Stimulated activated CD4-positive, alpha-beta T cell treated with anti-CD3 and anti-CD28 coated beads, Interleukin-15, amount 100 ng/mL, for 1 hour (primary cell): ENCODE results near the gene TSEN54.

Source experiments
- DNase-seq, 2 donors: peaks; one replicate each; pipeline ENCODE4 v3.0.0-alpha.2; 2020; ENCODE audit warnings: low read depth in 1 of 2, low spot score in 1 of 2

TSEN54 gene

DNA sequence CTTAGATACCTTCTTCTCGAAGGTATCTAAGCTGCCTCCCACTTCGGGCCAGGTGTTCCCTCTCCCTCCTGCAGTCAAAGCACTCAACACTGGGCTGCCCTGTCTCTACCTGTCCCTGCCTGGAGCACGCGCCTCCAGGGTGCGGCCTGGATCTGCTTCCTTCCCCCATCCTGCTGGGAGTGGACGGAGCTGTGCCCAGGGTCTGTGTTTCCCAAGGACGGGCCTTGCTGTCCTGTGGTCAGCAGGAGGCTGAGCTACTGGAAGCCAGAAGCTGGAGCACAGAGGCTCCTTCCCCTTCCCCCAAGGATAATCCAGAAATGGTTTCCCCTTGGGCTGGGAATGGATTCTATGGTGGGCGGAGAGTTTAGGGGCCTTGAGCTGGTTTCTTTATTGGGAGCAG is 25.9 kb downstream of the TSEN54 start:
- no peak for DNase-seq

DNA sequence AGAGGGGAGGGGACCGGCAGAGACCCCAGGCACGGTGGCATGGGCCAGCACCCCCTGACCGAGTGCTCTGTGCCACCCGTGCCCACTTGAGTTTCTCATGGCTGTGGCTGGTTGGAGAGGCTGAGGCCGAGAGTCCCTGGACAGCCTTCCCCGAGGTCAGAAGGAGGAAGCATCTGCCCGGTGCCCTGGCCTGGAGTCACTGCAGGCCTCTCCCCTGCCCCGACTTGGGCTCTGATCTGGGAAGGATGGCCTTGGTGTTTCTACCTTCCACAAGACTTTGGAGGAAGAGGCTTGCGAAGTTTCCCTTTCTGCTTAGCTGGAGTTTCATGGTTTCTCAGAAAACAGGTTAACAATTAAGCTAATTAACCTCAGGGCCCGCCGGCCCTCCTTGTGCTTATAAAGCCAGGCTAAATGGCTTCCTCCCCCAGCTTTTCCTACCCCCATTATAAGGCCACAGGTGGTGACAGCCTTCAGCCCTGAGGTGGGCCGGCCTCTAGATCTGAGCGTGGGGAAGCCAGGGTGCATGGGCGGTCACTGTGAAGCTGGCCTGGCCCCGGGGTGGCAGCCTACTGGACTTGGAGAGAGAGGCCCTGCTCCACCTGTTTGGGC is 26.5 kb downstream of the TSEN54 start:
- no peak for DNase-seq

DNA sequence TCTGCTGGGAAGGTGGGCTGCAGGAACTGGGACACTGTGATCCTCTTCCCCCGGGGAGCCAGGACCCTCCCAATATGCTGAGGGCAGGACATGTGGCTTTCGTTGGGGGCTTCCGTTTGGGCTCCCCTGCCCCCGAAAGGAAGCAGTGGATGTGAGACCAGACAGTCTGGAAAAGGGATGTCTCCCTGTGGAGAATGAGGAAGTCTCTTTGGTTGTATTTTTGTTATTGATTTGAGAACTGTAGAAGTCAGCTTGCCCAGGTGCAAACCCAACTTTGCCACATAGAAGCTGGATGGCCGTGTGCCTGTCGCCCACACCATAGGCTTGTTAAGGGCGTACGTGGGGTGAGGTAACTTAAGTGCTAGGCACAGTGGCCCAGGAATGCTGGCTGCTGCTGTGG is 27.9 kb downstream of the TSEN54 start:
- no peak for DNase-seq

DNA sequence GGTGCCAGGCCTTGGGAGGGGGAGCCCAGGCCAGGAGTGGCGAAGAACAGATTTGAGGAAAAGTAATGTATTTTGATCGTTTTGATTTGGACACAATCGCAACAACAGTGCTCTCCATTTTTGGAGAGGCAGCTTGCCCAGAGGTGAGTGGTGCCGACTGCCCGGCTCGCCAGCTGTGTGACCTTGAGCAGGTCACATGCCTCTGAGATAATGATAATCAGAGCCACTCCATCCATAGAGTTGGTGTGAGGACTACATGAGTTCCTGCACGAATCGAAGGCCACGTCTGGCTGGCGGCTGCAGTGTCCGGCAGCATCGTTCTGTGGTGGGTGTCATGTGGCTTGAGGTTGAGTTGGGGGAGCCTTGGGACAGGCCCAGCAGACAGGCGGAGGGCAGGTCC is 29.9 kb downstream of the TSEN54 start:
- DNase-seq, result no peak

DNA sequence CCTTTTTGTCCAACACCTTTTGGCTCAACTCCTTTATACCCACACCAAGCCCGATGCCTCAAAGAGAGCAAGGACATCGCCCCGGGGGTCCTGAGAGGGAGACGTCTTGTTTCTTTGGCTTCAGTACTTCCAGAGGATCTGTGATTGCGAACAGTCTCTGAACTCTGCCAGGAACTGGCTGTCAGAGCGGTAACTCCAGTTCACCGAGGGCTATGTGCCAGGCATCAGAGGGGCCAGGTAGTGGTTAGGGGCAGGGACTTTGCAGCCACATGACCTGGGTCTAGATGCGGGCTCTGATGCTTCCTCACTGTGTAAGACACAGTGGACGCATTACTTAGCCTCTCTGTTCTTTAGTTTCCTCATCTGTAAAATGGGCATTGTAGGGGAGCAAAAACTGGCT is 30.8 kb downstream of the TSEN54 start:
- no peak for DNase-seq

DNA sequence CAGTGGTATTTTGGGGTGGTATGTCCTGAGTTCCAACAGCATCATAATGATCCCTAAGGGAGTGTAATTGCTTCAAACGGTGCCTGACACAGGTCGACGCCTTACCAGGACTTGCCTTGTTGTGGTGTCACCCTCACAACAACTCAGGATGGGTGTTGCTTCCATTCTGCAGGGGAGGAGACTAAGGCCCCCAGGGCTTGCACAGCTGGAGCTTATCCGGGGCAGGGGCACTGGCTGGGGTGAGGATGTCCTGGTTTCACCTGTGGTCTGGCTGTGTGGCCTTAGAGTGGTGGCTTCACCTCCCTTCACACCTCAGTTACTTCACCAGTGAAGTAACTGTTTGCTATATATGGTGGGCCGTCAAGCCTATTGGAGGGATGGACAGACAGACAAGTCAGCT is 32.5 kb downstream of the TSEN54 start:
- no peak for DNase-seq

DNA sequence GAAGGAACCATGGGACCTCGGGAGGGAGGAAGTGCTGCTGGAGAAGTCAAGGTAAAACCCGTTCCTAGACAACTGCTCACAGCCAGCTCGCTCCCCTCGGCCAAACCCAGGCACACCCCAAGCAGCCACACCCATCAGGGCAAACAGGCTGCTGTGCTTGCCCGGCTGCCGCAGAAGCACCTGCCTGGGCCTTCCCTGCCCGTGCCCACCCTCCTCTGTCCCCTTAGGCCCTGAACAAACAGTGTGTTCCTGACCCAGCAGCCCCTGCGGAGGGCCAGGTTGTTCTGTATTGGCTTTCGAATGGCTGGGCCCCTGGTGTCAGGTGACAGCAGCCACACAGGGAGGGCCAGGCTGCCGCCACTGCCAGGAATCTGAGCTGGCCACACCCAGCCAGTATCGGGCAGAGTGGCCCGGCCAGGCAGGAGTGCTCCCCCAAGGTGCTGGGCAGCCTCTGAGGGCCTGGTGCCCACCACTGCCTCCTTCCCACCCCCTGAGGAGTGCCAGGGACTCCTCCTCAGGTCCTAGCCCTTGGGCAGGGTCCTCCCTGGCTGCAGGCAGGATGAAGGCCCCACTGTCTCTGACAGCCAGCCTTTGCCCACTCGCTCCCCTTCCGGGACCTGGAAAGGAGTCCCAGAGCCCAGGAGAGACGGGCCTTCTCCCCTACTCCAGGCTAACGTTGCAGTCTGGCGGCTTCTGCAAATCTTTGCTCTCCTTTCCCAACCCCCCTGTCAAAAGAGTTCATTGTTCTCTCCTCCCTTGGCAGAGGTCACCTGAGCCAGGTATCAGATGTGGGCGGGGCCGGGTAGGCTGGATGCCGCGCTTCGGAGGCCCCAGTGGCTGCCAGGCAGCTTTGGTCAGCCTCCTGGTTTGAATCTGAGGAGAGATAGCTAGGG is 33.2 kb downstream of the TSEN54 start:
- no peak for DNase-seq

DNA sequence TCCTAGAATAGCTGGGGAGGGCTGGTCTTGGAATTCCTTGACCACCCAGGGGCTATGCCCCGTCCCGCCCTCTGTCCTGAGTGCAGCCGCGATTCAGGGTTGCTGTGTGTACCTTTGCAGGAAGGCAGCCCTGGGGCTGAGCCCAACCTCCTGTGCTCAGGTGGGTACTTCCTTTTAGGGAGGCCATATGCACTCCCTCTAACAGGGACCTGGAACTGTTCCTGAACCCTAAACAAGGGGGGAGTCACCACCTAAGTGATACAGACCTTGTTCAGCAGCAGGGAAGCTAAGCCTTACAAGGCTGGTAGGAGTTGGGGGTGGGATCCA is 33.8 kb downstream of the TSEN54 start:
- DNase-seq, result no peak

DNA sequence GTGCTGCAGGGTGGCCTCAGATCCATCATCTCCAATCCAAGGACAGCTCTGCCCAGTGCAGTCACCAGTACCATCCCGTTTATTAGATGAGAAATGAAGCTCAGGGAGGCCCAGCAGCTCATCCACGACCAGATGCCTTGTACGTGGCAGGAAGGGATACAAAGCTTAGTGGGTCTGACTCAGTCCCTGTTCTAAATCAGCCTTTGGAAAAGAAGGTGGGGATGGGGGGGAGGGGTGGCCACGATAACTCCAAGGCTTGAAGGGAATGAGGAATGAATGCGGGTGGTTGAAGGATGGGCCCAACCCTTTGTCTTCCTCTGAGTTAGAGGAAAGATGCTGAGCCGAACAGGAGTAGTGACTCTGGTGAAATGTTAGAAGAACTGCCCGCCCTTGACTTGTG is 34.9 kb downstream of the TSEN54 start:
- no peak for DNase-seq

DNA sequence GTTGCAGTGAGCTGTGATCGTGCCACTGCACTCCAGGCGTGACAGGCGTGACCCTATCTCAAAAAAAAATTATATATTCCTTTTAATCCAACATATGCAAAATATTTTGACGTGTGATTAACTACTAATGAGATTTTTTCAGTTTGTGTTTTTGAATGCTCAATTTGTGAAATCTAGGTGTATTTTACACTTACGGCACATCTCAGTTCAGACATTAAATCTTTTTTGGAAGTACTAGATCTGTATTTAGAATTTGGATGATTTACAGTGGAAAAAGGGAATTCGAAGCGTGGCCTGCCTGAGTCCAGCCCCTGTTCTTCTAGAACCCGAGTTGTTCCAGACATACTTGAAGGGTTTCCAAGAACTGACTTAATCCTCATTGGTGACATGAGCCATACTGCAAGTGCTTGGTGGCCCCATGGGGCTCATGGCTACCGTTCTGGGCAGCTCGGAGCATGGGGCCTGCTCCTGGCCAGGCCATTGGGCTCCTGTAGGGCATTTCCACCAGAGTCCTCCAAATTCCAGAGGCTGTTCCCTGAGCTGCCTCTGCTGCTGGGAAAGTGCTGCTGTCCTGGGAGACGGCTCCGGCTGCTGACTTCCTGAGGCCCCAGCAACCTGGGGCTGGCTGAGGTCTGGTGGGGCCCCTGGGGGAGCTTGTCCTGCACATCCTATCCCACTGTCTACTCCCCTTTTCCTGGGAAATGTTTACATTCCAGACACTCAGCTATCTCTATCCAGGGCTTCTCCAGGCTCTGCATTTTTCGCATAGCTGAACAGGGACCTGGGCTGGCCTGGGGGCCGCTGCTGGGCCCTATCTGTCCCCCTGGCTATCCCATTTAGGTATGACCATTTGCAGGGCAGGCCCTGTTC is 36.3 kb downstream of the TSEN54 start:
- DNase-seq, result no peak

DNA sequence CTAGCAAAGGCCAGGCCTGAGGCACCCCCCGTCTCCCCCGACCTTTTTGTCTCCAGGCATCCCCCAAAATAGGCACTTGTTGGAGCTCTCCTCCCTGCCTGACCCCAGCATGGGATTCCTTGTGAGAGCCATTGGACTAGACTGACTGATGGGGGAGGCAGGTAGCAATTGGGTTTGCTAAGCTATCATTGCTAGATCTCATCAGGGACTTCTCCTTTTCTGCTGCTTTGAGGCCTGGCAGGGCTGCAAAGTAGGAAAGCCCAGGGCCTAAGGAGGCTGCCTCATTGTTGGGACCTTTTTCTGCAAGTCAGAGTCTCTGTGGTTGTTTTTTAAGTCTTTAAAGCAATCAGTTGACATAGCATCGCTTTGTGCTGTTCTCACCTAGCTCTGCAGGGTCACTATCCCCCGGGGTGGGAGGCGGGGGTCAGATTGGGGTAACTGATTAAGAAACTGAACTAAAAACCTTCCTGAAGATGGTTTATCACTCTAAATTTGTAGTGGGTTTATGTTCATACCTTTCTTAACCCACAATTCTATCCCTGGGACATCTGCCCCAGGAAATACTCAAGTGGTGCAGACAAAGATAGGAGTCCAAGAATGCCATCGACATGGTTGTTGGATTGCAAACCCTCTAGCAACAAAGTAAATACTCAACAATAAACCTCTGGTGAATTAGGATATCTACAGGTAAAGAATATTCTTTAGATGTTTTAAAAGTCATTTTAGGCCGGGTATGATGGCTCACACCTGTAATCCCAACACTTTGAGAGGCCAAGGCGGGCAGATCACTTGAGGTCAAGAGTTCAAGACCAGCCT is 37.2 kb downstream of the TSEN54 start:
- DNase-seq, result no peak

DNA sequence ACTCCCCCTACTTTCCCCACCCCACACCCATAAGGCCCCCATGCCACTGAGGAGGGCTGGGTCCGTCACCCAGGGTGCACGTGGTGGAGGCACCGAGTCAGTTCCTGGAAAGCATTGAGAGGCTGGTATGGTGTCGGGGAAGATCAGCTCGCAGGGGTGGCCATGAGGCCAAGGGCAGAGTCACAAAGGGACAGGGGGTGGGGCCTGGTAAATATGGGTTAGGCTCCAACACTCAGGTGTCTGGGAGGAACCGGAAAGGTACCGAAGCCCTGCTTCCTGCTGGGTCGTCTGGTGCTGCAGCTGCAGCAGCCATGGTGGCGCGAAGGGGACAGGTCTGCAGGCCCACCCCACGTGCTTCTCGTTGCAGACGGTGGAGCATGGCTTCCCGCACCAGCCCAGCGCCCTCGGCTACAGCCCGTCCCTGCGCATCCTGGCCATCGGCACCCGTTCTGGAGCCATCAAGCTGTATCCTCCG is 39.4 kb downstream of the TSEN54 start:
- no peak for DNase-seq

DNA sequence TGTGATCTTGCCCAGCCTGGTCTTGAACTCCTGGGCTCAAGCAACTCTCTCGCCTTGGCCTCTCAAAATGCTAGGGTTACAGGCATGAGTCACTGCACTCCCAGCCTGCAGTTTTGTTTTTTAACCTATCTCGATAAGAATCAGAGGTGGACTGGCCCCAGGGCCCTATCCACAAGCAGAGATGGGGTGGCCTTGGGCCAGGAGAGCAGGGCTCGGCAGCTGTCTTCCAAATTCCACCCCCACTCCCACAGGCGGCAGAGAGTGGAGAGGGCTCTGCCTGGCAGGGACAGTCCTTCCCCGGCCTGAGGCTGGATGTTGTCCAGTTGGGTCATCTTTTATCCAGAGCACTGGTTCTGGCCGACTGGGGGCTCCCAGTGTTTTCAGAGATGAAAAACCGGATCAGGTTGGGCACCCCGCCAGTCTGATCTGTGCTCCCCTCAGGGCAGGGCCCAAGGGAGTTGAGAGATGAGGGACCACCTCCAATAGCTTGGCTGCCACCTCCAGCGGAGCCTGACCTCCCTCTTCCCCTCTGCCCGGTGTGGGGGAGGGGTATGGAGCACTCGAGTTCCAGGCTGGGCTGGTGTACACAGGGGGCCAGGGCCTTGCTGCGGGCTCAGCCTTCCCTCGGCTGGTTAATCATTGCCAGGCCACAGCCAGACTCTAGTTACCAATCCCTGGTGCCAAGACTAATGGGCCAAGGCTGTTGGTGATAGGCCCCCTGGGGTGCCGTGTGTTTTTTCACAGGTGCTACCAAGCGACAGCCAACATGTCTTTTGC is 40.9 kb downstream of the TSEN54 start:
- DNase-seq, result no peak

DNA sequence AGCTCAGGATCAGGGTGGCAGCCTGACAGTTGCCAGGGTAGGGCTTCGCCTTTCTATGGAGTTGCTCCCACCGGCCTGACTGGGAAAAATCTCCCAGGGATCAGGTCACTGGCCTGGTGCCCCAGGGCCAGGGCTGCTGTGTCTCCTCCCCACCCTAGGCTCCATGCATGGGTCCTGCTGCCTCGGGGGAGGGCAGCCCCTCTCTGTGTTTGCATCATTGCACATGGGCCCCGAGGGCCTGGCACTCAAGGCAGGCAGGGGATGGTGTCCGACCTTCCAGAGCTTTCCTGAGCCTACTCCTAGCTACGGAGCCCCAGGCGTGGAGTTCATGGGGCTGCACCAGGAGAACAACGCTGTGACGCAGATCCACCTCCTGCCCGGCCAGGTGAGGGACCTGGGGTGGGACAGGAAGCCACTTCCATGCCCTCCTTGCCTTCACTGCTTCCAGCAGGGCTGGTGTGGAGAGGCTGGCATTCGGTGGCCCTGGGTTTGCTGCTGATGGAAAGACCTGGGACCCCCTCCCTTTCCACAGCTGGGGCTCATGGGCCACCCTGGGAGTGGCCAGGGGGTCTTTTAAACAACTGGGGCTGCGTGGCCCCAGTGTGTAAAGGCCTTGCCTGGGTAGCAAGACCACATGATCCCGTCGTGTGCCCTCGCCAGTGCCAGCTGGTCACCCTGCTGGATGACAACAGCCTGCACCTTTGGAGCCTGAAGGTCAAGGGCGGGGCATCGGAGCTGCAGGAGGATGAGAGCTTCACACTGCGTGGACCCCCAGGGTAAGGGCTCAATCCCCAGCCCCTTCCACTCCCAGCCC is 41.7 kb downstream of the TSEN54 start:
- DNase-seq, result no peak

DNA sequence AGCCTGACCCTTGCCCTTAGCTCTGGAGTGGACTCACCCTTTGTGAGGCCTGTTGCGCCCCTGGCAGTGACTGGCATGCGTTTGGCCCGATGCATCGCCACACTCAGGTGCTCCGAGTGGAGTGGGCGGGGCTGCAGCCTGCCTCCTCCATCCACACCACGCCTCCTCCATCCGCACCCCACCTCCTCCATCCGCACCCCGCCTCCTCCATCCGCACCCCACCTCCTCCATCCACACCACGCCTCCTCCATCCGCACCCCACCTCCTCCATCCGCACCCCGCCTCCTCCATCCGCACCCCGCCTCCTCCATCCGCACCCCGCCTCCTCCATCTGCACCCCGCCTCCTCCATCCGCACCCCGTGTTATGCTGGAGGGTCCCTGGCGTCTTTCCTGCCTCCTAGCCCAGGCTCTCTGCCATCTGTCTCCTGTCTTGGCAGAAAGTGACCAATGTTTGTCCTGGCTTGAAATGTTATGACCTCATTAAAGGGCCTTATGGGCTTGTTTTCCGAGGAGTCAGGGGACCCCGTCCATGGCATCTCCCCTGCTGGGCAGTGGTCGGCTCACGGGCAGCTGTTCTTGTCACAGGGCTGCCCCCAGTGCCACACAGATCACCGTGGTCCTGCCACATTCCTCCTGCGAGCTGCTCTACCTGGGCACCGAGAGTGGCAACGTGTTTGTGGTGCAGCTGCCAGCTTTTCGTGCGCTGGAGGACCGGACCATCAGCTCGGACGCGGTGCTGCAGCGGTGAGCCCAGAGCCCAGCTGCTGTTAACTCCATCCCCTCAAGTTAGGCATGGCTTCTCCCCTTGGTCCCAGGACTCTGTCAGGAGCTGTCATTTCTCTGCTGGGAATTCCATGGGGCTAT is 42.6 kb downstream of the TSEN54 start:
- no peak for DNase-seq

DNA sequence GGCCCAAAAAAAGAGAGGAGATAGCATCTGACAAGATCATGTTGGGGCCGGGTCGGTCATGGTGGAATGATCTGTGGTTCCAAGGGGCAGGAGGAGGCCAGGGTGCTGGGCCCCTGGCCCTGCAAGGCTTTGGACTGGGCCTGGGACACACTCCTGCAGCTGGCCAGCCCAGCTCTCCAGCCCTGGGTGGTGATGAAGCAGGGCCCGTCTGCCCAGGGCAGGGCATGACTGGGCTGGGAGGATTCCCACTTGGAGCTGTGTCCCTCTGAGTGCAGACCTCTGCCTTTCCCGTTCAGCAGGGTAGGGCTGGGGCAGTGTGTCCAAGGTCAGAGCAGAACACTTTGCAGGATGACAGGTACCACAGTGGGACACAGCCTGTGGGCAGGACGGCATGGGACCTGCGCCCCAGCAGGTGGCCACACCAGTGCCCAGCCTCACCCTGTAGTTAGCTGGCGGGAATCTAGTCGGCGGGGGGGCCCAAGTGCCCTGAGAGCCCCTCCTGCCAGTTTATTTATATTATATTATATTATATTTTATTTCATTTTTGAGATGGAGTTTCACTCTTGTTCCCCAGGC is 43.7 kb downstream of the TSEN54 start:
- no peak for DNase-seq

DNA sequence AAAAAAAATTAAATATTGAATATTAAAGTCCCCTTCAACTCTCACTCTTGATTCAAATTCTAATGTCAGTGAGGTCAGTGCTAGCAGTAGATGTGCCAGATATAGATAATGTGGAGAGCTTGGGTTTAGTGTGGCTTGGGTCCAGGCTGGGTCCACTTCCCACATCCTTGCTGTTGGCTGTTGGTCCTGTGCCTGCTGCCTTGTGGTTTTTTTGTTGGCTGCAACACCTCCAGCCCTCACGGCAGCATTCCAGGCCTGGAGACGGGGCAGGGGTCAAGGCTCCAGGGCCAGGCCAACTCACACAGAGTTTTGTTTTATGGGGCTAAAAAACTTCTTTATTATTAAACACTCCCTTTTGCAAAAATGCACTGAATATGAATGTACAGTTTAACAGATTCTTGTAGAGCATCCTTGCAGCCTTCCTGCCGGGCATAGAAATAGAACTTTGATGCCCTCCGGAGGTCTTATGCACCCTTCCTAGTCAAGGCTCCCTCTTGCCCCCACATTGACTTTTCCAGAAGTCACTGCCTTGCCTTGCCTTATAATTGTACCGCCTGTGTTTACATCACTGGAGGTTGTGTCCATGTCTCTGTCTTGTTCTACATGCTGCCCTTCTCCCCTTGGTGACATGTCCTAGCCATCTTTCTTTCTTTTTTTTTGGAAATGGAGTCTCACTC is 45.7 kb downstream of the TSEN54 start:
- no peak for DNase-seq
